ENCODE data around the gene ILDR2. TPM values are rescaled to one million over a fixed set of nuclear protein-coding genes. Genes with fewer than 3 reads are reported as not detected.
A peak's percentile ranks its signal among the peaks of the same experiment; 100 is the strongest.

ILDR2 gene
- total and polyA plus RNA-seq, 9 of the 15 experiments (the other 6 are each of a cell fraction or from before 2014, with no cell fraction given): 0.03 to 0.31 (median 0.18) TPM; not detected in 2

GRCh38 chr1:166988974-166989515 lies 13.7 kb upstream of the ILDR2 start, which contains the start of gene MAEL (continued):
- TF ChIP-seq SAFB2 (IDR thresholded peaks at IDR 0.05; ENCODE audit: borderline replicate concordance, low read depth, low read length, severe bottlenecking) (no peak), CAMTA2 (CRISPR knock-in tag; conservative IDR thresholded peaks at IDR 0.05) (no peak), MXI1 (IDR thresholded peaks at IDR 0.05; ENCODE audit: low read depth, low read length) (no peak), CEBPG (CRISPR knock-in tag; IDR thresholded peaks at IDR 0.05) (peak; percentile 92), CEBPG (tag; conservative IDR thresholded peaks at IDR 0.05 in 1 of 2, IDR thresholded peaks at IDR 0.05 in 1 of 2) (peak; percentile 86 to 95), ARID1B (IDR thresholded peaks at IDR 0.05) (no peak), STAG1 (CRISPR knock-in tag; IDR thresholded peaks at IDR 0.05; ENCODE audit: borderline replicate concordance) (no peak), THRAP3 (IDR thresholded peaks at IDR 0.05; ENCODE audit: borderline replicate concordance) (no peak), LARP7 (IDR thresholded peaks at IDR 0.05) (no peak), NFE2 (IDR thresholded peaks at IDR 0.05; ENCODE audit: low read depth) (no peak)

GRCh38 chr1:166981589-166981988 lies 6.2 kb upstream of the ILDR2 start:
- POLR2A ChIA-PET: no interaction called here
- Histone ChIP-seq H3K4me2 (ENCODE audit: insufficient read depth, low read length) (no peak overlapping the region), H3K79me2 (ENCODE audit: control insufficient read depth, insufficient read depth, low read length) (no peaks in the 10 kb centered on the region), H2AFZ (ENCODE audit: low read depth, low read length) (no peak overlapping the region), H3K36me3 (ENCODE audit: control insufficient read depth, insufficient read depth, low read length) (no peaks in the 10 kb centered on the region), H3K9ac (ENCODE audit: insufficient read depth in 1 of 2, low read depth in 2 of 2, low read length in 2 of 2) (no peak overlapping the region), H3K27ac (ENCODE audit: extremely low read depth, low read depth, low read length) (no peak overlapping the region), H4K20me1 (replicated peaks; ENCODE audit: control insufficient read depth, insufficient read depth, low read length) (peaks cover under 1% of the 10 kb centered on the region; the same call in 1 of the 2 replicates), H3K4me1 (replicated peaks in 1 of 2; ENCODE audit: control insufficient read depth in 2 of 2, insufficient read depth in 2 of 2, low read length in 2 of 2) (no peaks in the 10 kb centered on the region), H3K9me3 (replicated peaks; ENCODE audit: control insufficient read depth, insufficient read depth, low read depth, low read length) (no peaks in the 10 kb centered on the region), H3K27me3 (ENCODE audit: control insufficient read depth in 2 of 2, insufficient read depth in 2 of 2, low read length in 2 of 2) (peaks cover 5 to 6% of the 10 kb centered on the region in 2 experiments; a peak in 4 of 5 replicates), H3K9me1 (ENCODE audit: control insufficient read depth, insufficient read depth, low read length) (no peaks in the 10 kb centered on the region), H3K4me3 (no peak overlapping the region)
- FAIRE-seq (no peak), ATAC-seq (no peak), DNase-seq (ENCODE audit: extremely low read depth in 1 of 4, low spot score in 3 of 4) (no peak)
- BruUV-seq (replicated peaks): no TSS peak
- CTCF ChIA-PET (ENCODE audit: low intra/inter-chr PET ratio): no interaction called here
- 0% methylated on average over 1 of the region's 1 CpG for WGBS (ENCODE audit: insufficient coverage, low coverage, missing lambda C conversion rate)
- in situ Hi-C loops (cut with MboI): no loop called here
- intact Hi-C loops (cut with micrococcal nuclease): no loop called here
- TF ChIP-seq MAFF (IDR thresholded peaks at IDR 0.05; ENCODE audit: low read length) (peak; percentile 59), RFX5 (IDR thresholded peaks at IDR 0.05; ENCODE audit: low read depth, low read length) (no peak), ZNF316 (IDR thresholded peaks at IDR 0.05) (peak; percentile 72), CHD1 (IDR thresholded peaks at IDR 0.05; ENCODE audit: low read length) (no peak), DDX20 (tag; IDR thresholded peaks at IDR 0.05; ENCODE audit: low read depth) (no peak), ZNF140 (CRISPR knock-in tag; IDR thresholded peaks at IDR 0.05) (no peak), MAFG (tag; conservative IDR thresholded peaks at IDR 0.05) (0 out of 2 replicates have a peak, but pooled peaks have one; percentile 44), IRF2 (CRISPR knock-in tag; IDR thresholded peaks at IDR 0.05) (no peak), KAT7 (CRISPR knock-in tag; IDR thresholded peaks at IDR 0.05; ENCODE audit: borderline replicate concordance) (no peak), BCOR (IDR thresholded peaks at IDR 0.05) (no peak), MYBL2 (IDR thresholded peaks at IDR 0.05; ENCODE audit: low read depth) (no peak), MYBL2 (CRISPR knock-in tag; IDR thresholded peaks at IDR 0.05; ENCODE audit: borderline replicate concordance) (no peak)

Measured in K562 (cell line).